ENCODE data around the gene KMT2E.

The KMT2E gene

GRCh38 chr7:105118612-105119600 is 104.9 kb downstream of the KMT2E start:
- peaks cover 14% of the 10 kb centered on the region; the same call in 1 of the 2 replicates for H3K4me1 ChIP-seq (ENCODE audit: insufficient read depth, low read length)
- no peak overlapping the region for H3K9ac ChIP-seq (ENCODE audit: low read depth, low read length)
- no peaks in the 10 kb centered on the region for H3K9me3 ChIP-seq (ENCODE audit: control insufficient read depth, insufficient read depth, low read length)
- H3K36me3 ChIP-seq (ENCODE audit: insufficient read depth, low read length): peaks cover 3% of the 10 kb centered on the region; the same call in 1 of the 2 replicates

GRCh38 chr7:105122619-105123018 is 108.6 kb downstream of the KMT2E start:
- H3K9me3 ChIP-seq (ENCODE audit: control insufficient read depth, insufficient read depth, low read length): no peaks in the 10 kb centered on the region
- no peak overlapping the region for H3K9ac ChIP-seq (ENCODE audit: low read depth, low read length)
- H3K36me3 ChIP-seq (ENCODE audit: insufficient read depth, low read length): no peaks in the 10 kb centered on the region
- H3K4me1 ChIP-seq (ENCODE audit: insufficient read depth, low read length): peaks cover 14% of the 10 kb centered on the region; the same call in 1 of the 2 replicates

- no peaks in the 10 kb centered on the region for H3K4me1 ChIP-seq (ENCODE audit: insufficient read depth, low read length)
- H3K9ac ChIP-seq (ENCODE audit: low read depth, low read length): no peak overlapping the region
- H3K36me3 ChIP-seq (ENCODE audit: insufficient read depth, low read length): no peaks in the 10 kb centered on the region; the same call in 1 of the 2 replicates
- no peaks in the 10 kb centered on the region for H3K9me3 ChIP-seq (ENCODE audit: control insufficient read depth, insufficient read depth, low read length)
Observed at GRCh38 chr7:105125745-105126144, 111.7 kb downstream of the KMT2E start.

GRCh38 chr7:105126436-105126975 is 112.5 kb downstream of the KMT2E start:
- Histone ChIP-seq H3K9ac (ENCODE audit: low read depth, low read length) (no peak overlapping the region), H3K4me1 (ENCODE audit: insufficient read depth, low read length) (no peaks in the 10 kb centered on the region; the same call in 1 of the 2 replicates), H3K9me3 (ENCODE audit: control insufficient read depth, insufficient read depth, low read length) (no peaks in the 10 kb centered on the region), H3K36me3 (ENCODE audit: insufficient read depth, low read length) (peaks cover 3% of the 10 kb centered on the region; the same call in 1 of the 2 replicates)

- peaks cover 3% of the 10 kb centered on the region; the same call in 1 of the 2 replicates for H3K36me3 ChIP-seq (ENCODE audit: insufficient read depth, low read length)
- H3K9me3 ChIP-seq (ENCODE audit: control insufficient read depth, insufficient read depth, low read length): no peaks in the 10 kb centered on the region
- H3K9ac ChIP-seq (ENCODE audit: low read depth, low read length): no peak overlapping the region
- H3K4me1 ChIP-seq (ENCODE audit: insufficient read depth, low read length): no peaks in the 10 kb centered on the region; the same call in 1 of the 2 replicates
Observed at GRCh38 chr7:105127179-105127578, 113.2 kb downstream of the KMT2E start.

GRCh38 chr7:105130048-105130447 is 116.0 kb downstream of the KMT2E start:
- no peak overlapping the region for H3K9ac ChIP-seq (ENCODE audit: low read depth, low read length)
- H3K9me3 ChIP-seq (ENCODE audit: control insufficient read depth, insufficient read depth, low read length): no peaks in the 10 kb centered on the region
- peaks cover 3% of the 10 kb centered on the region; the same call in 1 of the 2 replicates for H3K36me3 ChIP-seq (ENCODE audit: insufficient read depth, low read length)
- no peaks in the 10 kb centered on the region; the same call in 1 of the 2 replicates for H3K4me1 ChIP-seq (ENCODE audit: insufficient read depth, low read length)

- H3K36me3 ChIP-seq (ENCODE audit: insufficient read depth, low read length): peaks cover 3% of the 10 kb centered on the region; the same call in 1 of the 2 replicates
- no peaks in the 10 kb centered on the region for H3K9me3 ChIP-seq (ENCODE audit: control insufficient read depth, insufficient read depth, low read length)
- H3K9ac ChIP-seq (ENCODE audit: low read depth, low read length): no peak overlapping the region
- no peaks in the 10 kb centered on the region; the same call in 1 of the 2 replicates for H3K4me1 ChIP-seq (ENCODE audit: insufficient read depth, low read length)
Observed at GRCh38 chr7:105130580-105130979, 116.6 kb downstream of the KMT2E start.

- Histone ChIP-seq H3K36me3 (ENCODE audit: insufficient read depth, low read length) (peaks cover 3% of the 10 kb centered on the region; the same call in 1 of the 2 replicates), H3K9me3 (ENCODE audit: control insufficient read depth, insufficient read depth, low read length) (no peaks in the 10 kb centered on the region), H3K4me1 (ENCODE audit: insufficient read depth, low read length) (no peaks in the 10 kb centered on the region; the same call in 1 of the 2 replicates), H3K9ac (ENCODE audit: low read depth, low read length) (no peak overlapping the region)
Observed at GRCh38 chr7:105131033-105131656, 117.1 kb downstream of the KMT2E start.

GRCh38 chr7:105131890-105132289 is 117.9 kb downstream of the KMT2E start:
- peaks cover 3% of the 10 kb centered on the region; the same call in 1 of the 2 replicates for H3K36me3 ChIP-seq (ENCODE audit: insufficient read depth, low read length)
- H3K9me3 ChIP-seq (ENCODE audit: control insufficient read depth, insufficient read depth, low read length): no peaks in the 10 kb centered on the region
- no peak overlapping the region for H3K9ac ChIP-seq (ENCODE audit: low read depth, low read length)
- H3K4me1 ChIP-seq (ENCODE audit: insufficient read depth, low read length): no peaks in the 10 kb centered on the region; the same call in 1 of the 2 replicates

GRCh38 chr7:105132335-105132734 is 118.3 kb downstream of the KMT2E start:
- Histone ChIP-seq H3K9me3 (ENCODE audit: control insufficient read depth, insufficient read depth, low read length) (no peaks in the 10 kb centered on the region), H3K36me3 (ENCODE audit: insufficient read depth, low read length) (peaks cover 3% of the 10 kb centered on the region; the same call in 1 of the 2 replicates), H3K9ac (ENCODE audit: low read depth, low read length) (no peak overlapping the region), H3K4me1 (ENCODE audit: insufficient read depth, low read length) (no peaks in the 10 kb centered on the region; the same call in 1 of the 2 replicates)

- Histone ChIP-seq H3K4me1 (ENCODE audit: insufficient read depth, low read length) (no peaks in the 10 kb centered on the region; the same call in 1 of the 2 replicates), H3K9ac (ENCODE audit: low read depth, low read length) (no peak overlapping the region), H3K9me3 (ENCODE audit: control insufficient read depth, insufficient read depth, low read length) (no peaks in the 10 kb centered on the region), H3K36me3 (ENCODE audit: insufficient read depth, low read length) (peaks cover 3% of the 10 kb centered on the region; the same call in 1 of the 2 replicates)
Observed at GRCh38 chr7:105132835-105133234, 118.8 kb downstream of the KMT2E start.

- H3K4me1 ChIP-seq (ENCODE audit: insufficient read depth, low read length): no peaks in the 10 kb centered on the region; the same call in 1 of the 2 replicates
- no peak overlapping the region for H3K9ac ChIP-seq (ENCODE audit: low read depth, low read length)
- H3K36me3 ChIP-seq (ENCODE audit: insufficient read depth, low read length): peaks cover 4% of the 10 kb centered on the region; the same call in 1 of the 2 replicates
- H3K9me3 ChIP-seq (ENCODE audit: control insufficient read depth, insufficient read depth, low read length): no peaks in the 10 kb centered on the region
Observed at GRCh38 chr7:105133358-105133757, 119.4 kb downstream of the KMT2E start.

GRCh38 chr7:105133986-105134655 is 120.1 kb downstream of the KMT2E start:
- peaks cover 8% of the 10 kb centered on the region; the same call in 1 of the 2 replicates for H3K36me3 ChIP-seq (ENCODE audit: insufficient read depth, low read length)
- H3K9me3 ChIP-seq (ENCODE audit: control insufficient read depth, insufficient read depth, low read length): no peaks in the 10 kb centered on the region
- H3K9ac ChIP-seq (ENCODE audit: low read depth, low read length): no peak overlapping the region
- H3K4me1 ChIP-seq (ENCODE audit: insufficient read depth, low read length): no peaks in the 10 kb centered on the region; the same call in 1 of the 2 replicates

All from ES-I3 (cell line).